ENCODE results near the gene LRRN3.

GRCh38 chr7:111173990-111174389 is 83.1 kb downstream of the LRRN3 start:
- no peak for TF ChIP-seq CTCF (IDR thresholded peaks at IDR 0.05)
- no peak for TF ChIP-seq POLR2AphosphoS5 (IDR thresholded peaks at IDR 0.05)
- no peak for TF ChIP-seq POLR2A (IDR thresholded peaks at IDR 0.05)
- no peak for TF ChIP-seq EP300 (IDR thresholded peaks at IDR 0.05)
